MM.1S (cell line): ENCODE data around the gene COMT.

Experiments
- CTCF ChIP-seq: fragments of 300-600 bp; sonication (generic); IDR thresholded peaks from 2 replicates; pipeline ENCODE4 v1.5.1; 2016; ENCODE audit warnings: antibody characterized with exemption, low read length, mixed read lengths
- EZH2 ChIP-seq: fragments of 300-600 bp; sonication (generic); optimal IDR thresholded peaks from 2 replicates; pipeline ENCODE3; 2017; ENCODE audit warnings: low read depth, mild to moderate bottlenecking, antibody characterized with exemption, low read length, mixed read lengths

- no peak for TF ChIP-seq CTCF
- TF ChIP-seq EZH2, result no peak
Measured at GRCh38 chr22:19955241-19956128, 13.9 kb downstream of the COMT start.
